Measurements from ENCODE around the gene TMED1. TPM values are rescaled to one million over a fixed set of nuclear protein-coding genes. Genes with fewer than 3 reads are reported as not detected.

Gene TMED1
- total RNA-seq, 1 experiment from 2014 or later: 21.3 TPM

DNA sequence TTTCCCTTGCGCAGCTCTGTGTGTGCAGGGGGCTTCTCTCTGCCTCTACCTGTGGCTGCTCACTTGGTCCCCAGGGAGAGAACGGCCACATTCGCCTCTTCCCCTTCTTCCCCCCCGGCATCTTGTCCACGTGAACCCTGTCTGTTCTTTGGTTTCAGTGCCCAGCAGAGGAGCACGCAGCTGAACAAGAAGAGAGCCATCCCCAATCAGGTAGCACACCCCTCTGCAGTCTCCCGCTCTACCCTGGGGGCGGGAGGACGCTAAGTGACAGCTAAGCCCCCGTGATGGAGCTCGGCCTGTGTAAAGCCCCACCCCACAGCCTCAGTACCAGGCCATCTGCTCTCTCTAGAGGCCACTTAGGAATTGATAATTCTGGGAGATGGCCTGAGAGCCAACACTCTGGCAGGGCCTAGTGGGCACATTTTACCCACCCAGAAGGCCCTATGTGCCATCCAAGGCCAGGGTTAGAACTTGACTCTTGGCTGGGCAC, 30.2 kb downstream of the TMED1 start:
- peaks cover 10% of the 10 kb centered on the region for H4K20me1 ChIP-seq (ENCODE audit: insufficient read depth)
- no peak overlapping the region for H2AFZ ChIP-seq
- no peak overlapping the region for H3K4me3 ChIP-seq
- peaks cover 29% of the 10 kb centered on the region for H3F3A ChIP-seq (ENCODE audit: insufficient read depth, low read depth)
- H3K27me3 ChIP-seq (ENCODE audit: insufficient read depth, low read depth): no peaks in the 10 kb centered on the region
- no peaks in the 10 kb centered on the region for H3K9me3 ChIP-seq (ENCODE audit: insufficient read depth, low read depth)
- ChIA-PET CTCF (no interaction called here), POLR2A (ENCODE audit: unreplicated experiment) (no interaction called here)
- no peaks in the 10 kb centered on the region for H3K79me2 ChIP-seq (ENCODE audit: low read depth)
- TF ChIP-seq, protein P1, sequence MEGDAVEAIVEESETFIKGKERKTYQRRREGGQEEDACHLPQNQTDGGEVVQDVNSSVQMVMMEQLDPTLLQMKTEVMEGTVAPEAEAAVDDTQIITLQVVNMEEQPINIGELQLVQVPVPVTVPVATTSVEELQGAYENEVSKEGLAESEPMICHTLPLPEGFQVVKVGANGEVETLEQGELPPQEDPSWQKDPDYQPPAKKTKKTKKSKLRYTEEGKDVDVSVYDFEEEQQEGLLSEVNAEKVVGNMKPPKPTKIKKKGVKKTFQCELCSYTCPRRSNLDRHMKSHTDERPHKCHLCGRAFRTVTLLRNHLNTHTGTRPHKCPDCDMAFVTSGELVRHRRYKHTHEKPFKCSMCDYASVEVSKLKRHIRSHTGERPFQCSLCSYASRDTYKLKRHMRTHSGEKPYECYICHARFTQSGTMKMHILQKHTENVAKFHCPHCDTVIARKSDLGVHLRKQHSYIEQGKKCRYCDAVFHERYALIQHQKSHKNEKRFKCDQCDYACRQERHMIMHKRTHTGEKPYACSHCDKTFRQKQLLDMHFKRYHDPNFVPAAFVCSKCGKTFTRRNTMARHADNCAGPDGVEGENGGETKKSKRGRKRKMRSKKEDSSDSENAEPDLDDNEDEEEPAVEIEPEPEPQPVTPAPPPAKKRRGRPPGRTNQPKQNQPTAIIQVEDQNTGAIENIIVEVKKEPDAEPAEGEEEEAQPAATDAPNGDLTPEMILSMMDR (conservative IDR thresholded peaks at IDR 0.05): no peak
- TF ChIP-seq EZH2 (IDR thresholded peaks at IDR 0.05; ENCODE audit: low read depth): no peak
- H3K27ac ChIP-seq: no peak overlapping the region
- H3K9me2 ChIP-seq (ENCODE audit: insufficient read depth): no peaks in the 10 kb centered on the region
- BruUV-seq (replicated peaks): no TSS peak
- no peak for DNase-seq
- H3K36me3 ChIP-seq (ENCODE audit: low read depth): 0 out of 2 replicates have a peak, but pooled peaks cover 8% of the 10 kb centered on the region
- no peak overlapping the region for H3K4me2 ChIP-seq
- intact Hi-C loops (cut with micrococcal nuclease; ENCODE audit: unreplicated experiment): no loop called here
- H3K4me1 ChIP-seq (replicated peaks; ENCODE audit: insufficient read depth): peaks cover 17% of the 10 kb centered on the region

DNA sequence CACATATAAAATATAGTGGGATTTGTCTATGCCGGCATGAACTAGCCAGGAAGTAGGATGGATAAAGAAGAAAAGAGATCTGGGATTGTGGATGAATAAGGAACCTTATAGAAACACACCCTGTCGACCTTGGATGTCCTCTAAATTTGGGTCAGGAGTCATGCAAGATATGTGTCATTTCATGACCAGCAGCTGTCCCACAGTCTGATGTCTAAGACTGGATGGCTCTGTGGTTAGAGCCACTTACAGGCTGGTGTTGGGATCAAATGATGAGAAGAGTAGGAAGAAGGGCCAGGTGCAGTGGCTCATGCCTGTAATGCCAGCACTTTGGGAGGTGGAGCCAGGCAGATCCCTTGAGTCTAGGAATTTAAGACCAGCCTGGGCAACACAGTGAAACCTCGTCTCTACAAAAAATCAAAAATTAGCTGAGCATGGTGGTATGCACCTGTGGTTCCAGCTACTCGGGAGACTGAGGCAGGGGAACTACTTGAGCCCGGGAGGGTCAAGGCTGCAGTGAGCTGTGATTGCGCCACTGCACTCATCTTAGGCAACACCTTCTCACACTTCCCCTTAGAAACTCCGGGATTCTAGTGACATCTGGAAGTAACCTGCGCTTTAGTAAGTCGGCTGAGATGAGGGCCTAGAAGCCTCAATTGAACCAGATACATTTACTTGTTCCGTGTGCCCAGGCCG, 30.8 kb downstream of the TMED1 start:
- no peak for DNase-seq
- Histone ChIP-seq H3K4me1 (replicated peaks; ENCODE audit: insufficient read depth) (peaks cover 17% of the 10 kb centered on the region), H3K4me3 (no peak overlapping the region), H4K20me1 (ENCODE audit: insufficient read depth) (peaks cover 10% of the 10 kb centered on the region), H3F3A (ENCODE audit: insufficient read depth, low read depth) (peaks cover 25% of the 10 kb centered on the region), H3K9me2 (ENCODE audit: insufficient read depth) (no peaks in the 10 kb centered on the region), H3K27ac (no peak overlapping the region), H3K79me2 (ENCODE audit: low read depth) (no peaks in the 10 kb centered on the region), H3K27me3 (ENCODE audit: insufficient read depth, low read depth) (no peaks in the 10 kb centered on the region), H3K9me3 (ENCODE audit: insufficient read depth, low read depth) (no peaks in the 10 kb centered on the region), H2AFZ (no peak overlapping the region), H3K36me3 (ENCODE audit: low read depth) (0 out of 2 replicates have a peak, but pooled peaks cover 8% of the 10 kb centered on the region), H3K4me2 (no peak overlapping the region)
- POLR2A ChIA-PET (ENCODE audit: unreplicated experiment): no interaction called here
- TF ChIP-seq EZH2 (IDR thresholded peaks at IDR 0.05; ENCODE audit: low read depth): no peak
- TF ChIP-seq, protein P1 (conservative IDR thresholded peaks at IDR 0.05): no peak
- CTCF ChIA-PET: interaction anchor here (0.5 kb wide), 1 partner anchor 31 kb away, joined by 6 read pairs; the partner anchor contains the start of gene TMED1
- intact Hi-C loops (cut with micrococcal nuclease; ENCODE audit: unreplicated experiment): no loop called here
- BruUV-seq (replicated peaks): no TSS peak

DNA sequence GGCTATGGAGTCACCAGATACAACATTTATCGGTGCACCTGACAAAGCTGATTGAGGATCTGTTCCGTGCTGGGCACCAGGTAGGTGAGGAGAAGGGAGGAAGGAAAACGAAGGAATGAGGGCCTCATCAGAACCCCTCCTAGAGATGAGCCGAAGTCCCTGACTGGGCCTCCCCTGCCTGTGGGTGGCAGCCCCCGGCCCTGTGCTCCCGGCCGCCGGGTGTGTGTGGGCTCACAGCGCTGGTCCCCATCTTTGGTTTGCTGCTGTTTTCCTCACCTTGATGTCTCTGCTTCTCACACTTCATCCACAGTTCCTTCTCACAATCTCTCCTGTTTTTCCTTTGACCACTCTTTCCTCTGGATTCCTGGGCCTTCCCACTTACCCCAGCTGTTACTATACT, 32.8 kb downstream of the TMED1 start:
- ChIA-PET CTCF (no interaction called here), POLR2A (ENCODE audit: unreplicated experiment) (interaction anchor here (0.5 to 0.6 kb wide), 2 partner anchors 50 to 392 kb away, joined by 3 to 8 read pairs; no protein-coding TSS in a partner anchor)
- Histone ChIP-seq H3K9me3 (ENCODE audit: insufficient read depth, low read depth) (no peaks in the 10 kb centered on the region), H3K27me3 (ENCODE audit: insufficient read depth, low read depth) (no peaks in the 10 kb centered on the region), H4K20me1 (ENCODE audit: insufficient read depth) (peaks cover 3% of the 10 kb centered on the region; the same call in 1 of the 2 replicates), H3K27ac (no peak overlapping the region), H2AFZ (no peak overlapping the region), H3K4me2 (no peak overlapping the region), H3K36me3 (ENCODE audit: low read depth) (0 out of 2 replicates have a peak, but pooled peaks cover 8% of the 10 kb centered on the region), H3K4me3 (no peak overlapping the region), H3K4me1 (replicated peaks; ENCODE audit: insufficient read depth) (no peaks in the 10 kb centered on the region; the same call in 1 of the 2 replicates), H3K79me2 (ENCODE audit: low read depth) (no peaks in the 10 kb centered on the region), H3K9me2 (ENCODE audit: insufficient read depth) (no peaks in the 10 kb centered on the region), H3F3A (ENCODE audit: insufficient read depth, low read depth) (peaks cover 5% of the 10 kb centered on the region; the same call in 1 of the 2 replicates)
- BruUV-seq (replicated peaks): no TSS peak
- TF ChIP-seq, protein P1 (conservative IDR thresholded peaks at IDR 0.05): no peak
- no peak for TF ChIP-seq EZH2 (IDR thresholded peaks at IDR 0.05; ENCODE audit: low read depth)
- intact Hi-C loops (cut with micrococcal nuclease; ENCODE audit: unreplicated experiment): no loop called here
- DNase-seq: no peak
